Muscle layer of duodenum (tissue), 2 donors: Measurements from ENCODE around the gene B2M.

Source experiments
- H3K27ac ChIP-seq: one replicate; pipeline ENCODE4 v1.7.0; 2013; ENCODE audit warnings: mild to moderate bottlenecking, low read length
- H3K27me3 ChIP-seq: one replicate; pipeline ENCODE4 v1.7.0; 2013; ENCODE audit warnings: low read depth, mild to moderate bottlenecking, control low read depth, low read length
- H3K36me3 ChIP-seq, 2 donors: one replicate each; pipeline ENCODE4 v1.7.0; 2013; ENCODE audit warnings: low read length in 2 of 2, control low read depth in 1 of 2, mild to moderate bottlenecking in 1 of 2; ENCODE audit not compliant: insufficient read depth in 2 of 2, control insufficient read depth in 1 of 2
- H3K4me1 ChIP-seq, 2 donors: one replicate each; pipeline ENCODE4 v1.7.0; 2013; ENCODE audit warnings: low read length in 2 of 2, mild to moderate bottlenecking in 2 of 2, control low read depth in 1 of 2, moderate library complexity in 1 of 2; ENCODE audit not compliant: insufficient read depth in 2 of 2, control insufficient read depth in 1 of 2
- H3K4me3 ChIP-seq, 2 donors: one replicate each; pipeline ENCODE4 v1.7.0; 2013; ENCODE audit warnings: low read length in 2 of 2, low read depth in 1 of 2, mild to moderate bottlenecking in 1 of 2
- H3K9me3 ChIP-seq, 2 donors: one replicate each; pipeline ENCODE4 v1.7.0; 2013; ENCODE audit warnings: low read length in 2 of 2, control low read depth in 1 of 2, mild to moderate bottlenecking in 1 of 2; ENCODE audit not compliant: control insufficient read depth in 1 of 2
- donor health status: healthy.

B2M gene

GRCh38 chr15:44705986-44706385 is 5.3 kb upstream of the B2M start:
- no peaks in the 10 kb centered on the region for H3K9me3 ChIP-seq
- no peaks in the 10 kb centered on the region for H3K36me3 ChIP-seq
- H3K27ac ChIP-seq: no peak overlapping the region
- H3K27me3 ChIP-seq: no peaks in the 10 kb centered on the region
- no peak overlapping the region for H3K4me3 ChIP-seq
- no peaks in the 10 kb centered on the region for H3K4me1 ChIP-seq

- no peaks in the 10 kb centered on the region for H3K27me3 ChIP-seq
- H3K4me3 ChIP-seq: no peak overlapping the region
- no peaks in the 10 kb centered on the region for H3K9me3 ChIP-seq
- no peaks in the 10 kb centered on the region for H3K4me1 ChIP-seq
- no peaks in the 10 kb centered on the region for H3K36me3 ChIP-seq
- H3K27ac ChIP-seq: no peak overlapping the region
Measured at GRCh38 chr15:44706401-44706800, 4.9 kb upstream of the B2M start.

DNA sequence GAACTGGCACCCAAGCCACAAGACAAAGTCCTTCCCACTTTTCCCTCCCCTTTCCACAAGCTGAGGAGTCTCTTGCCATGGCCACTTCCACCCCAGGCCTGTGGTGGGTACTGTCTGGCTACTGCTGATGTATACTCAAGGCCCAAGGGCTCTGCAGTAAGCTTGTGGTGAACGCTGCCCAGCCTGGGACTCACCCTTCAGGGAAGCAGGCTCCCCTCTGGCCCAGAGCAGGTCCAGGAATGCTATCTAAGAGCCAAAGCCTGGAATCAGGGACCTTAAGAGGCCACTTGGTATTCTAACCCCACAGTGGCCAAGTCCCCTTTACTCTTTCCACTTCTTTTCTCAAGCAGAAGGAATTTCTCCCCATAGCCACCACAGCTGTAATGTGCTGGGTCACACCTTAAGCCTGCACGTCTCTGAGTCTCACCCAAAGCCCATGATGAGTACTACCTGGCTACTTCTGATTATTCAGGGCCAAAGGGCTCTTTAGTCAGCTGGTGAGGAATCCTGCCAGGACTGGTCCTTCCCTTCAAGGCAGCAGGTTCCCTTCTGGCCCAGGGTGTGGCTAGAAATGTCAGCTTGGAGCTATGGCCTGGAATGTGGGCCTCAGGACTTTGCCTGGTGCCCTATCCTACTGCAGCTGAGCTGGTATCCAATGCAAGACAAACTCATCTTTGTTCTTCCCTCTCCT is 4.2 kb upstream of the B2M start:
- Histone ChIP-seq H3K4me1 (no peaks in the 10 kb centered on the region), H3K4me3 (no peak overlapping the region), H3K9me3 (no peaks in the 10 kb centered on the region), H3K36me3 (no peaks in the 10 kb centered on the region), H3K27ac (no peak overlapping the region), H3K27me3 (no peaks in the 10 kb centered on the region)

DNA sequence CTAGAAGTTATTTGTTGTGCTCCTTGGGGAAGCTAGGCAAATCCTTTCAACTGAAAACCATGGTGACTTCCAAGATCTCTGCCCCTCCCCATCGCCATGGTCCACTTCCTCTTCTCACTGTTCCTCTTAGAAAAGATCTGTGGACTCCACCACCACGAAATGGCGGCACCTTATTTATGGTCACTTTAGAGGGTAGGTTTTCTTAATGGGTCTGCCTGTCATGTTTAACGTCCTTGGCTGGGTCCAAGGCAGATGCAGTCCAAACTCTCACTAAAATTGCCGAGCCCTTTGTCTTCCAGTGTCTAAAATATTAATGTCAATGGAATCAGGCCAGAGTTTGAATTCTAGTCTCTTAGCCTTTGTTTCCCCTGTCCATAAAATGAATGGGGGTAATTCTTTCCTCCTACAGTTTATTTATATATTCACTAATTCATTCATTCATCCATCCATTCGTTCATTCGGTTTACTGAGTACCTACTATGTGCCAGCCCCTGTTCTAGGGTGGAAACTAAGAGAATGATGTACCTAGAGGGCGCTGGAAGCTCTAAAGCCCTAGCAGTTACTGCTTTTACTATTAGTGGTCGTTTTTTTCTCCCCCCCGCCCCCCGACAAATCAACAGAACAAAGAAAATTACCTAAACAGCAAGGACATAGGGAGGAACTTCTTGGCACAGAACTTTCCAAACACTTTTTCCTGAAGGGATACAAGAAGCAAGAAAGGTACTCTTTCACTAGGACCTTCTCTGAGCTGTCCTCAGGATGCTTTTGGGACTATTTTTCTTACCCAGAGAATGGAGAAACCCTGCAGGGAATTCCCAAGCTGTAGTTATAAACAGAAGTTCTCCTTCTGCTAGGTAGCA is 851 bp upstream of the B2M start:
- Histone ChIP-seq H3K36me3 (peaks cover 2 to 9% of the 10 kb centered on the region in 2 donors), H3K4me1 (peaks cover 6 to 7% of the 10 kb centered on the region in 2 donors)

DNA sequence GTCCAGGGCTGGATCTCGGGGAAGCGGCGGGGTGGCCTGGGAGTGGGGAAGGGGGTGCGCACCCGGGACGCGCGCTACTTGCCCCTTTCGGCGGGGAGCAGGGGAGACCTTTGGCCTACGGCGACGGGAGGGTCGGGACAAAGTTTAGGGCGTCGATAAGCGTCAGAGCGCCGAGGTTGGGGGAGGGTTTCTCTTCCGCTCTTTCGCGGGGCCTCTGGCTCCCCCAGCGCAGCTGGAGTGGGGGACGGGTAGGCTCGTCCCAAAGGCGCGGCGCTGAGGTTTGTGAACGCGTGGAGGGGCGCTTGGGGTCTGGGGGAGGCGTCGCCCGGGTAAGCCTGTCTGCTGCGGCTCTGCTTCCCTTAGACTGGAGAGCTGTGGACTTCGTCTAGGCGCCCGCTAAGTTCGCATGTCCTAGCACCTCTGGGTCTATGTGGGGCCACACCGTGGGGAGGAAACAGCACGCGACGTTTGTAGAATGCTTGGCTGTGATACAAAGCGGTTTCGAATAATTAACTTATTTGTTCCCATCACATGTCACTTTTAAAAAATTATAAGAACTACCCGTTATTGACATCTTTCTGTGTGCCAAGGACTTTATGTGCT is 527 bp downstream of the B2M start:
- Histone ChIP-seq H3K27me3 (no peaks in the 10 kb centered on the region), H3K9me3 (no peaks in the 10 kb centered on the region), H3K27ac (peak overlapping the region; percentile 99), H3K36me3 (peaks cover 16 to 22% of the 10 kb centered on the region in 2 donors), H3K4me1 (peaks cover 6 to 15% of the 10 kb centered on the region in 2 donors), H3K4me3 (peak overlapping the region; percentile 85 to 86)

More for the DNA sequence above, 851 bp upstream of the B2M start:
- Histone ChIP-seq H3K9me3 (no peaks in the 10 kb centered on the region), H3K27me3 (no peaks in the 10 kb centered on the region), H3K27ac (peak overlapping the region; percentile 99), H3K4me3 (peak overlapping the region; percentile 85 to 86)

GRCh38 chr15:44712346-44713005 is 1.2 kb downstream of the B2M start:
- peak overlapping the region; percentile 99 for H3K27ac ChIP-seq
- H3K4me1 ChIP-seq: peaks cover 6 to 15% of the 10 kb centered on the region in 2 donors
- H3K4me3 ChIP-seq: peak overlapping the region; percentile 85 to 86
- peaks cover 22 to 29% of the 10 kb centered on the region in 2 donors for H3K36me3 ChIP-seq
- H3K27me3 ChIP-seq: no peaks in the 10 kb centered on the region
- H3K9me3 ChIP-seq: no peaks in the 10 kb centered on the region

- Histone ChIP-seq H3K27me3 (no peaks in the 10 kb centered on the region), H3K4me1 (peaks cover 6 to 15% of the 10 kb centered on the region in 2 donors), H3K36me3 (peaks cover 30 to 37% of the 10 kb centered on the region in 2 donors), H3K9me3 (no peaks in the 10 kb centered on the region), H3K4me3 (peak overlapping the region; percentile 85 to 86), H3K27ac (peak overlapping the region; percentile 99)
Measured at GRCh38 chr15:44713006-44713966, 2.0 kb downstream of the B2M start.

- peaks cover 34 to 43% of the 10 kb centered on the region in 2 donors for H3K36me3 ChIP-seq
- H3K4me3 ChIP-seq: peak overlapping the region in 1 of 2 donors; percentile 14
- peak overlapping the region; percentile 99 for H3K27ac ChIP-seq
- peaks cover 6 to 15% of the 10 kb centered on the region in 2 donors for H3K4me1 ChIP-seq
- H3K9me3 ChIP-seq: no peaks in the 10 kb centered on the region
- H3K27me3 ChIP-seq: no peaks in the 10 kb centered on the region
Measured at GRCh38 chr15:44715142-44715796, 4.0 kb downstream of the B2M start.

GRCh38 chr15:44715797-44716334 is 4.5 kb downstream of the B2M start:
- Histone ChIP-seq H3K9me3 (no peaks in the 10 kb centered on the region), H3K27me3 (no peaks in the 10 kb centered on the region), H3K36me3 (peaks cover 34 to 43% of the 10 kb centered on the region in 2 donors), H3K4me3 (peak overlapping the region in 1 of 2 donors; percentile 14), H3K4me1 (peaks cover 6 to 15% of the 10 kb centered on the region in 2 donors), H3K27ac (peak overlapping the region; percentile 99)
